Measurements from ENCODE around the gene CTBP2.

The CTBP2 gene

GRCh38 chr10:125043841-125044658 is 116.3 kb downstream of the CTBP2 start:
- TF ChIP-seq, protein P1, sequence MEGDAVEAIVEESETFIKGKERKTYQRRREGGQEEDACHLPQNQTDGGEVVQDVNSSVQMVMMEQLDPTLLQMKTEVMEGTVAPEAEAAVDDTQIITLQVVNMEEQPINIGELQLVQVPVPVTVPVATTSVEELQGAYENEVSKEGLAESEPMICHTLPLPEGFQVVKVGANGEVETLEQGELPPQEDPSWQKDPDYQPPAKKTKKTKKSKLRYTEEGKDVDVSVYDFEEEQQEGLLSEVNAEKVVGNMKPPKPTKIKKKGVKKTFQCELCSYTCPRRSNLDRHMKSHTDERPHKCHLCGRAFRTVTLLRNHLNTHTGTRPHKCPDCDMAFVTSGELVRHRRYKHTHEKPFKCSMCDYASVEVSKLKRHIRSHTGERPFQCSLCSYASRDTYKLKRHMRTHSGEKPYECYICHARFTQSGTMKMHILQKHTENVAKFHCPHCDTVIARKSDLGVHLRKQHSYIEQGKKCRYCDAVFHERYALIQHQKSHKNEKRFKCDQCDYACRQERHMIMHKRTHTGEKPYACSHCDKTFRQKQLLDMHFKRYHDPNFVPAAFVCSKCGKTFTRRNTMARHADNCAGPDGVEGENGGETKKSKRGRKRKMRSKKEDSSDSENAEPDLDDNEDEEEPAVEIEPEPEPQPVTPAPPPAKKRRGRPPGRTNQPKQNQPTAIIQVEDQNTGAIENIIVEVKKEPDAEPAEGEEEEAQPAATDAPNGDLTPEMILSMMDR (IDR thresholded peaks at IDR 0.05; ENCODE audit: control insufficient read depth, insufficient read depth, low read depth, low read length, missing control alignments) = no peak
- DNase-seq (ENCODE audit: low read depth) = no peak
- H3K4me3 ChIP-seq (ENCODE audit: control insufficient read depth, low read depth, low read length) = no peak overlapping the region

GRCh38 chr10:125041856-125042506 is 118.4 kb downstream of the CTBP2 start:
- no peak overlapping the region for H3K4me3 ChIP-seq (ENCODE audit: control insufficient read depth, low read depth, low read length)
- no peak for DNase-seq (ENCODE audit: low read depth)
- TF ChIP-seq, protein P1 (IDR thresholded peaks at IDR 0.05; ENCODE audit: control insufficient read depth, insufficient read depth, low read depth, low read length, missing control alignments) = no peak

GRCh38 chr10:125039354-125039769 is 121.0 kb downstream of the CTBP2 start:
- TF ChIP-seq, protein P1 (IDR thresholded peaks at IDR 0.05; ENCODE audit: control insufficient read depth, insufficient read depth, low read depth, low read length, missing control alignments) = no peak
- DNase-seq (ENCODE audit: low read depth) = no peak
- H3K4me3 ChIP-seq (ENCODE audit: control insufficient read depth, low read depth, low read length) = no peak overlapping the region

DNA sequence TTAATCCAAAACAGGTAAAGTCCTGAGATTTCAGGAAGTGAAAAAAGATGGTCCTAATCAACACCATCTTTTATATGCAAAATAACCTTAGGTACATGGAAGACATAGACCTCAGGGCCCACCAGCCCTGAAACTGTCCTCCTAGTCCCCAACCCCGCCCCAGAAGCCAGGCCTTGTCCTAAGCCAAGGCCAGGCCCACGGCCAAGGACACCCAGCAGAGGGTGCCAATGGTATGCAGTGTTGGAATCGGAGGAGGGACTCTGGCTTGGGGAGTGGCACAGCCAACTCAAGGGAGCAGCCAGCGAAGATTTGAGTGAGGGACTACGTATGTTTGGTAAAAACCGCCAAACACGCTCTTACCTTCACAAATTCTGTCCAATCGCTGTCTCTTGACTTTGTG is 121.7 kb downstream of the CTBP2 start:
- TF ChIP-seq, protein P1 (IDR thresholded peaks at IDR 0.05; ENCODE audit: control insufficient read depth, insufficient read depth, low read depth, low read length, missing control alignments) = peak; percentile 6
- DNase-seq (ENCODE audit: low read depth) = no peak
- H3K4me3 ChIP-seq (ENCODE audit: control insufficient read depth, low read depth, low read length) = no peak overlapping the region

DNA sequence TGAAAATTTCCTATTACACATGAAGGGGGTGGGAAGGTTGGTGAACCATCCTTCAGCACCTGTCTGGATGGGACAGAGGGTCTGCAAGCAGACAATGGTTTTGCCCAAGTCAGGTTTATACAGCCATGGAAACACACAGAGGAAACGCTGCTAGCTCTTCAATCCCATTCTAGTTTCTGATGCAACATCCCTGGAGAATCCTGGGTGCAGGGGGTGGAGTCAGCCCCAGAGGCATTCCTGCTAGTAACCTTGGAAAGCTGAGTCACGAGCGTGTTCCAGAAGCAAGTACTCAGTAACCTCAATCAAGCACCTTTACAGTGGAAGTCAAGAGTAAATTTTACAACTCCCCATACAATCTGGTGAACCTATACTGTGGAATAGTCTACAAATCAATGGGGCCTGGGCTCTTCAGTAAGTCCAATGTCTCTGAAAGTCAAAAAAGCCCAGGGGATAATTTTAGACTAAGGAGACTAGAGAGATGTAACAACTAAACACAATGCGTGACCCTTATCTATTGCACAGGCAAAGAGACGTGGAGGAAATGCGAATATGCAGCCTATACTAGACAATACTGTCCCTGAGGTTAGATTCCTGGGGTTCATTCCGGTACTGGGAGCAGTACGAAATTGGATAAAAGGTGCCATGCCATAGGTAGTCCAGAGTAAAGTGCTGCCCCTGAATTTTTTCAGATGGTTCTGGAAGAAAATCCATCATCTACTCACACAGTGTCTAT is 123.1 kb downstream of the CTBP2 start:
- TF ChIP-seq, protein P1 (IDR thresholded peaks at IDR 0.05; ENCODE audit: control insufficient read depth, insufficient read depth, low read depth, low read length, missing control alignments) = no peak
- DNase-seq (ENCODE audit: low read depth) = no peak
- no peak overlapping the region for H3K4me3 ChIP-seq (ENCODE audit: control insufficient read depth, low read depth, low read length)

GRCh38 chr10:125035588-125036295 is 124.6 kb downstream of the CTBP2 start:
- no peak for DNase-seq (ENCODE audit: low read depth)
- TF ChIP-seq, protein P1 (IDR thresholded peaks at IDR 0.05; ENCODE audit: control insufficient read depth, insufficient read depth, low read depth, low read length, missing control alignments) = no peak
- H3K4me3 ChIP-seq (ENCODE audit: control insufficient read depth, low read depth, low read length) = peak overlapping the region; percentile 6; the same call in 1 of the 2 replicates
